HG03354 (cell line): ENCODE data around the gene CRISPLD2.

Experiments
- ATAC-seq: cut with Tn5 transposase; IDR thresholded peaks from one replicate; pipeline ENCODE4 v1.9.1; 2021; ENCODE audit warnings: mild to moderate bottlenecking; ENCODE audit not compliant: unreplicated experiment, poor library complexity, severe bottlenecking

The CRISPLD2 gene

DNA sequence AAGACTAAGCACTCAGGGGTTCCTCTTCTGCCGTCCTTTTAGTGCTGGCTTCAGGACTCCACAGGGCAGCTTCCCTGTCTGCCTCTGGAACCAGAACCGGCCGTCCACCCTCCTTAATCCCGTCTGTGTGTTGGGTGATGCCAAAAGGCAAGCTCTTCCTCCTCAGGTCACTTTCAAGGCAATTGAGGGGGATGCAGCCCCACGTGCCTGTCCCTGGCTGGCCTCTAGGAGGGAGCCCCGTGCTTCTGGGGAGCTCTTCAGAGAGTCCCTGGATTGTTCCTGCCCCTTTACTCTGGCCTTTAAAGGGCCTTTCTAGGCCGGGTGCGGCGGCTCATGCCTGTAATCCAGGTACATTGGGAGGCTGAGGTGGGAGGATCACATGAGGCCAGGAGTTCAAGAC, 77.1 kb downstream of the CRISPLD2 start:
- ATAC-seq = no peak

- ATAC-seq = no peak
Observed at GRCh38 chr16:84897911-84898377, 78.2 kb downstream of the CRISPLD2 start.

DNA sequence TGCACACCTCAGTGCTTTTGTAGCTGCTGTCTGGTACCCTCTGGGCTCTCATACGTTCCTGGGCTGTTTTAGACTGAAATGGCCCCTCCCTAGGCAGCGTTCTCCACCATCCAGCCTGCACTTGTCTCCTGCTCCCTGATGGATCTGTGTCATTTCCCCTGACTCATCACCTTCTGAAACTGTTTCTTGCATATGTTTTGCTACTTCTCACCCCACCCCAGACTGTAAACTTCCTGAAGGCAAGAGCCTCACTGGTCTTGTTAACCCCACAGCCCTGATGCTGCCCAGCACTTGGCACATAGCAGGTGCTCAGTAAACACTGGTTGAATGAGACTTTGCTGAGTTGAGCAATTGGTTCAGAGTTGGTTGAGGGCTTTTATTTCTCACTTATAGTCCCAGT, 78.7 kb downstream of the CRISPLD2 start:
- ATAC-seq = no peak

DNA sequence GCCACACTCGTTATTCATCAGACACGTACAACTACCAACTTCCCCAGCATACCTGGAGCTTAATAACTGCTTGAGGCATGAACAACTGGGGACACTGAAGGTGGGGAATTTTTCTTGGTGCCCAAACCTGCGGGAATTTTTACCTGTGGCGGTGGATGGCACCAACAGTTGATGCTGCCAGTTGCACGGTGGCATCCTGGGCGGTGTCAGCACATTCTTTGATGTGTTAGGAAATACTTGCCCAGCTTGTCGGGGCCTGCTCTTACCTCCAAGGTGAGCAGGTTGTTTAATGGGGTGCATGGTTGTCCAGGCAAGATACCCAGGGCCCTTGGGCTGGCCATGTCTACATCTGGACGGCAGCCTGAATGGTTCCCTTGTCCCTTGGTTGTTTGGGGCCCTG, 79.6 kb downstream of the CRISPLD2 start:
- no peak for ATAC-seq

- ATAC-seq = no peak
Observed at GRCh38 chr16:84905965-84906460, 86.2 kb downstream of the CRISPLD2 start.

DNA sequence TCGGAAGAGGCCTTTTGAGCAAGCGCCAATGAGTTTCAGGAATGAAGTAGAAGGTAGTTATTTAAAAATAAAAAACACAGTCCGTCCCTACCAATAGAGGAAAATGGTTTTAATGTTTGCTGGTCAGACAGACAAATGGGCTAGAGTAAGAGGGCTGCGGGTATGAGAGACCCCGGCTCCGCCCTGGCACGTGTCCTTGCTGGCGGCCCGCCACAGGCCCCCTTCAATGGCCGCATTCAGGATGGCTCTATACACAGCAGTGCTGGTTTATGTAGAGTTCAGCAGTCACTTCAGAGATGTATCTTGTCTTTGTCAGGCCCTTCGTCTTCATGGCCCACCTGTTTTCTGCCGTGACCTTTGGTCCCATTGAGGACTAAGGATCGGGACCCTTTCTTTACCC, 87.3 kb downstream of the CRISPLD2 start:
- no peak for ATAC-seq

GRCh38 chr16:84907575-84907974, 87.8 kb downstream of the CRISPLD2 start:
- ATAC-seq = no peak

- no peak for ATAC-seq
Observed at GRCh38 chr16:84909476-84910085, 89.8 kb downstream of the CRISPLD2 start.

DNA sequence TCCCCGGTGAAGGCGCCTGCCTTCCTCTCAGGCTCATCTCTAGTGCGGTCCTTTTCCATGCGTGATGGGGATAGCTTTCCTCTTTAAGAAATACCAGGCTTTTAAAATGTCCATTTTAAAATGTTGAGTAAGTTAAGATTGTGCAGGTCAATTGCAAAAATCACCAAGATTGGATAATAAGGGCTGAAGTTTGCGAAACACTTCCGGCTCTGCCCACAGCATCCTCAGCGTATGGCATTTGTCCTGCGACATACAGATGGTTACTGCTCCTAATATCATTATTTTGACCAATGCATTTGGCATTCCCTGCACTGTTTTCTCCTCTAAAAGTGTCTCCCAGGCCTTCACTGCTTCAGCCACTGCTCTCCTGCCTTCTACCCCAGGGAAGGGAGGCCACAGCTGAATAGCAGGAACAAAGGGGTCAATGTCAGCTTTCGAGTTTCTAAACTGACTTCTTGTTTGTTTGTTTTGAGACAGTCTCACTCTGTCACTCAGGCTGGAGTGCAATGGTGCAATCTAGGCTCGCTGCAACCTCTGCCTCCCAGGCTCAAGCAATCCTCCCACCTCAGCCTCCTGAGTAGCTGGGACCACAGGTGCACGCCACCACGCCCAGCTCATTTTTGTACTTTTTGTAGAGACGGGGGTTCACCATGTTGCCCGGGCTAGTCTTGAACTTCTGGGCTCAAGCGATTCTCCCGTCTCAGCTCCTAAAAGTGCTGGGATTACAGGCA, 91.9 kb downstream of the CRISPLD2 start:
- ATAC-seq = no peak

- no peak for ATAC-seq
Observed at GRCh38 chr16:84913315-84913714, 93.5 kb downstream of the CRISPLD2 start.

GRCh38 chr16:84914273-84914672, 94.5 kb downstream of the CRISPLD2 start:
- no peak for ATAC-seq

DNA sequence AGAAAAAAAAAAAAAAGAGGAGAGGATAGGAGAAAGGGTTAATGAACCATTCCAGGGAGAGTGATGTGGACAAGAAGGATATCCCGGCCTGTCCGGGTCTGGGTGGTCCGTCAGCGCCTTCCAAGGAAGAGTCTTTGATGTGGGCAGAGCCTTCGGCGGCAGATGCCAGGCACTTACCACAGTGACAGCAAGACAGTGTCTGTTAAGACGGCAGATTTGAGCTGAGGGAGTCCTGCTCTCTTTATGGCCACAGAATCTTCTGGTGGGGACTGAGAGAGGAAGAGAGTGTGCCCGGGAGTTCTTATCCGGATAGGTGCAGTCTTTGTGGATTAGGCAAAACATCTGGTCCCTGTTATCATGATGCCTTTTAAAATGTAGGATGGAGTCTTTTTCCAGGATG, 96.4 kb downstream of the CRISPLD2 start:
- no peak for ATAC-seq

DNA sequence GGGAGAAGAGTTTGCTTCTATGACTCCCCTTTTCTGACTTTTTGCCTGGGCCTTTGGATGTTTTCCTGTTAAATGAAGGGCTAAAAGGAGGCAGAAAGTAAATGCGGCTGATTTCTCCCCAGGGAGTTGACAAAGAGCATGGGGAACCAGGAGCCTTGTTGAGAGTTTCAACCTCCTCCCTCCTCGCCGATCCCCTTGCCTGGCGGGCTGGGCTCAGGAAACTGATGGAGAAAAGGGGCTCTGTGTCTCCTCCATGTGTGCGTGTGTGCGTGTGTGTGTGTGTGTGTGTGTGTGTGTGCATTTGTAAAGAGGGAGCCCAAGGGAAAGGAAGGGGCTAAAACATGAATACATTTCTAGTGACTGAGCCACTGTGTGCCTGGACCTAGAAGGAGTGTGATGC, 97.1 kb downstream of the CRISPLD2 start:
- no peak for ATAC-seq

- ATAC-seq = no peak
Observed at GRCh38 chr16:84917492-84917891, 97.7 kb downstream of the CRISPLD2 start.

DNA sequence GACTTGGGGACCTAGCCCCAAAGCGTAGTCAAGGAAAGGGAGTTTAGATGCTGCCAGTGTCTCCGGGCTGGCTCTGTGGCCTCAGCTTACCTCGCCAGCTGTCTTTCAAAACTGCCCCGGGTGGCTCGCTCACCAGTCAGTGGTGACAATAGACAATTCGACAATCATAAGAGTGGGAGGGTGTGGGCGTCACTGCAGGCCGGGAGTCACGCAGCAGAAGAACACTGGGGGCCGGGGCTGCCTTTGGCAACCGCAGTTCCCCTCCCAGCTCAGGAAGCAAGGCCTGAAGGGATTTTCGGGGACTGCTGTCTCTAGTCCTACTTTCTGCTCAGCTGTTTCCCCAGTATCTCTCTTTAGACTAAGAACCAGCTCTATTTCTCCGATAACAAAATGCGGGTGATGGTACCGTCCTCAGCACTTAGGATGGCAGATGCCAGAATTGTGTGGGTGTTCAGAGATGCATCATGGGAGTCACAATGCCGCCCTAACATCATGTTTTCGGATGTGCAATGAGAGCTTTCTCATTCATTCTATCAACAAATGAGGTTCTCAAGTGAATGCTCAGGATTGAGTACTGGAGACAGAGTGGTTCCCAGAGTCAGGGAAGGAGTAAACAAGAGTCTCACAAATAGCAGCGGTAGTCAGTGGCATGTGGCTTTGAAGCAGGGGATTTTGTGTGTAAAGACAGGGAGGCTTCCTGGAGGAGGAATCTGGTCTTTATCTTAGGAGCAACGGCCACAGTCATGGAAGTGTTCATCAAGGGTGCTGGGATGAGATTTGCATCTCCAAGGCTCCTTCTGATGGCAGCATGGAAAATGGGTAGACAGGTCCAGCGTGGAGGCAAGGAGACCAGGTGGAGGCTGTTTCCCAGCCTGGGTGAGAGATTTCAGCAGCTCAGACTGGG, 98.5 kb downstream of the CRISPLD2 start:
- ATAC-seq = no peak

- no peak for ATAC-seq
Observed at GRCh38 chr16:84919269-84919668, 99.5 kb downstream of the CRISPLD2 start.

DNA sequence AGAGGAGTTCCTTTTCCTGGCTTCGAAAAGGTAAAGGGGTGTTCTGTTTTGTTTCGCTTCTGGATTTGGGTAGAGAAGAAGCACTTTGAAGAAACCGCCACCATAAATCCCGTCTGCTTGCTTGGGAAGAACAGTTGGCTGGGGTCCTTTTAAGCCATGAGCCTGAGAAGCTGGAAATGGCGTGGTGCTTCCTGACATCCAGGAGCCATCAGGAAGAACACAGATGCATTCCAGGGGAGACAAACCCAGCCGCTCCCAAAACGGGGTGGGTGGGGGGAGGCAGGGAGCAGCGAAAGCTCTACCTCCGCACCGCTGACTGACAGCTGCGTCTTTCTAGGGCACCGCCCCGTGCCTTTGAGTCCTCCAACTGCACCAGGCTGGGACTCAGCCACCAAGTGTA, 99.9 kb downstream of the CRISPLD2 start:
- ATAC-seq = no peak

DNA sequence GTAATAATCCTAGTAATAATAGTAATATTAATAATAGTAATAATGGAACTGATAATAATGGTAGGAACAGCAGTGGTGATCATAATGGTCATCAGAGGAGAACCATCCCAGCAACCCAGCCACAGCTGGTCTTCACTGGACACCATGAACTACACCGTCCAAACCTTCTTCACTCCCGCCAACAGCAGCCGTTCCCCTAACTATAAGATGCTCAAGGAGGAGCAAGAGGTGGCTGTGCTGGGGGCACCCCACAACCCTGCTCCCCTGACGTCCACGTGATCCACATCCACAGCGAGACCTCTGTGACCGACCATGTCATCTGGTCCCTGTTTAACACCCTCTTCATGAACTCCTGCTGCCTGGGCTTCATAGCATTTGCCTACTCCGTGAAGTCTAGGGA, 100.5 kb downstream of the CRISPLD2 start:
- no peak for ATAC-seq

DNA sequence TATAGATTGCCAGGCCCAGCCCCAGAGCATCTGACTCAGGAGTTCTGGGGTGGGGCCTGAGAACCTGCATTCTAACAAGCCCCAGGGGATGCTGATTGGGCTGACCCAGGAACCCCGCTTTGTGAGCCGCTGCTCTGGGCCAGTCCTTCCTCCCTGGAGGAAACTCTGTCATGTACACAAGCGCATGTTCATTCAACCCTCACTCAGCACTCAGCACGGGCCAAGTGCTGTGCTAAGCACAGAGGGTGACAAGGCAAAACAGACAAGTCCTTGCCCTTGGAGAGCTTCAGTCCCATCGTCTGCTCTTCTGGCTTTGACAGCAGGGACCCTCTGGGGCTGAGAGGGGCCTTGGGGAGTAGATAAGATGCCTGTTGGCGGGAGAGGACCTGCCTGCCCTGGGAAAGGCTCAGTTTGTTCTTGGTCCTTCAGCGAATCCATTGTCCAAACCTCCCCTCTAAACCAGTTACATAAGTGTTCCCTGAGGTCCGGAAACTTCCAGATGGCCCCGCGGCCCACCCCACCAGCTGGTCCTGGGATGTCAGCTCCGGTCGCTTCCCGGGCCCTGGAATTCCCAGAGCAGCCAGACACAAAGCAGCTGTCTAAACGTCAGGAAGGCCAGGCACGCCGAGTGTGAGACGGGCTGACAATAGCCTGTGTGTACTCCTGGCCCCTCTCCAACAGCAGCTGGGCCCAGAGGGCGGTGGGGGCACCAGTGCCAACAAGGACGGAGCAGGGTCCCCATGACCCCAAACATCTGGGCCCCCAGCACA, 102.8 kb downstream of the CRISPLD2 start:
- ATAC-seq = no peak
